NCI-H774 (cell line): Measurements from ENCODE around the gene TMEM200B.
"Not testable (repeated sequence)": the region's sequence is repeated elsewhere in the genome, so short reads cannot be mapped to it uniquely, and the experiment has no call there.

ENCODE experiments used
- DNase-seq: peaks from one replicate; lab custom pipeline; 2025; lab: John Stamatoyannopoulos, UW

Gene TMEM200B

GRCh38 chr1:29108041-29108440 is 15.7 kb downstream of the TMEM200B start:
- not testable (repeated sequence) for DNase-seq

GRCh38 chr1:29105822-29106221 is 17.9 kb downstream of the TMEM200B start:
- DNase-seq: no peak

DNA sequence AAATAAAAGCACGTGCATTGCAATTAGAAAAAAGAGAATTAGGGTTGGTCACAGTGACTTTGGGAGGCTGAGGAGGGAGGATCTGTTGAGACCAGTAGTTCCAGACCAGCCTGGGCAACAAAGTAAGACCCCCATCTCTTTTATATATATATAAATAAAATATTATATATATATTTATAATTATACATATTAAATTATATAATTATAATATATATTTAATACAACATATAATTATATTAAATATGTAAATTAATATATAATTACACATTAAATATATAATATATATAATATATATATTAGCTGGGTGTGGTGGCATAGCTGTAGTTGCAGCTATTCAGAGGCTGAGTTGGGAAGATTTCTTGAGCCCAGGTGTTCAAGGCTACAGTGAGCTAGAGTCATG is 23.2 kb downstream of the TMEM200B start:
- no peak for DNase-seq

DNA sequence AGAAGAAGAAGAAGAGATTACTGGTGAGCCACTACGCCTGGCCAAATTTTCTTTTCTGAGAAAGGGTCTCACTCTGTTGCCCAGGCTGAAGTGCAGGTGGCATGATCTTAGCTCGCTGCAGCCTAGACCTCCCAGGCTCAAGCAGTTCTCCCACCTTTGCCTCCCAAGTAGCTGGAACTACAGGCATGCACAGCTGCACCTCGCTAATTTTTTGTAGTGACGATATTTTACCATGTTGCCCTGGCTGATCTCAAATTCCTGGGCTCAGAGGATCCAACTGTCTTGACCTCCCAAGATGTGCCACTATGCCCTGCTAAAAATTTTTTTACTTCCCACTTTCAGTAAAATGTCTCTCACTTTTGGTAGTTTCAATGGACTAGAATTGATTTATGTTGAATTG is 24.4 kb downstream of the TMEM200B start:
- DNase-seq: no peak

DNA sequence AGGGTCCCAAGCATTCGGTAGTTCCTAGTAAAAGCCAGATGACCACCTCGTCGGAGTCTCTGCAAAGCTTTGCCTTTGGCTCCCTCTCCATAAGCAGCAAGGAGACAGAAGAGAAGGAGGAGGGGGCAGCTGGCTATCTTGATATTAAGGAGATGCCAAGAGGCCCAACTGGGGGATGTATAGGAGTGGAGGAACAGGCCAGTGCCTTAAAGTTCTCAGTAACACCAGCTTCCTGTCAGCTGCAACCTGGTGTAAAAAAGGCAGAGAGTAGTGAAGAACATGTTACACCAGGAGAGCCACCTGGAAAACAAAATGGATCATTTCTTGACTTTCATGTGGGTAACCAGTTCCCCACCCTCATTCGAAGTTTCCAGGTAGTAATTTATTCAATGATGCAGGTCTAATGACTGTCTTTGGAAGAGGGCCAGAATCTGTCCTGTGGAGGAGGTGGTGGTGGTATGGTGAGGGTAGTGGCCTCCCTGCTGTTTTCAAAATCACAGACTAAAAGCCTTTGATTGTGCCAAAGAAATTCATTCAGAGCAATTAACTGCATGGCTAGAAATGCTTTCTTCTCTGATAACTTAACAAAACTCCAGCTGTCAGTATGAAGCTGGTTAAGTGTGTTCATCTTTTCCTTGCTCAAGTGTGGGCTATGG is 27.3 kb downstream of the TMEM200B start:
- no peak for DNase-seq

GRCh38 chr1:29094954-29095353 is 28.7 kb downstream of the TMEM200B start:
- DNase-seq: no peak

- DNase-seq: no peak
These were observed 29.3 kb downstream of the TMEM200B start for GRCh38 chr1:29094433-29094832.

GRCh38 chr1:29092704-29093103 is 31.0 kb downstream of the TMEM200B start:
- not testable (repeated sequence) for DNase-seq

DNA sequence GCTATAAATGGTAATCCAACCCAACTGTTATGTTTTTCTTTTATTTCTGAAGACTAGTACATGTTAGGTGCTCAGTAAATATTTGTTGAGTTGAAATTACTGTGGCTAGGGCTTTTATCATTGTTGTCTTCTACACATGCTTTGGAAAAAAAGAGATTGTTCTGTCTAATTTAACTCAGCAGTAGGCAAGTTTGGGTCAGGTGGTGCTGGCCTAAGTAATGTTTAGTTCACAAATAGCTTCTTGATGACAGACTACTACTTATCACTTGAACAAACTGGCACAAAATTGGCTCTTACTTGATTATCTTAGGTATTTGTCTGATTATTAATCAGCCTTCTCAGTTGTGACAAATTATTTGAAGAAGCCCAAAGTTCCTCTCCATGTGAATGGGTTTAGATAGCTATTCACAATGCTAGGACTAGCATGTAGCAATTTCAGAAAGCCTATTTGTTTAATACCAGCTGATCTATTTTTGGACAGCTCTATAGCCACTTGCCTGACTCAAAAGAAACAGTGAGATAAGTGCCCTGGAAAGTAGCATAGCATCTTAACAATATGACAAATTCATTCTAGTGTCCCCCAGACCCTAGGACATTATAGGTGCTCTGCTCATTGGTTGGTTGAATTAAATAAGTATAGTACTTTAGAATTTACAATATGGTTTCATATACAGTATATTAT is 32.6 kb downstream of the TMEM200B start:
- no peak for DNase-seq

GRCh38 chr1:29084196-29084521 is 39.5 kb downstream of the TMEM200B start:
- DNase-seq: no peak

GRCh38 chr1:29083317-29084195 is 40.1 kb downstream of the TMEM200B start:
- no peak for DNase-seq

GRCh38 chr1:29082519-29082918 is 41.2 kb downstream of the TMEM200B start:
- no peak for DNase-seq

DNA sequence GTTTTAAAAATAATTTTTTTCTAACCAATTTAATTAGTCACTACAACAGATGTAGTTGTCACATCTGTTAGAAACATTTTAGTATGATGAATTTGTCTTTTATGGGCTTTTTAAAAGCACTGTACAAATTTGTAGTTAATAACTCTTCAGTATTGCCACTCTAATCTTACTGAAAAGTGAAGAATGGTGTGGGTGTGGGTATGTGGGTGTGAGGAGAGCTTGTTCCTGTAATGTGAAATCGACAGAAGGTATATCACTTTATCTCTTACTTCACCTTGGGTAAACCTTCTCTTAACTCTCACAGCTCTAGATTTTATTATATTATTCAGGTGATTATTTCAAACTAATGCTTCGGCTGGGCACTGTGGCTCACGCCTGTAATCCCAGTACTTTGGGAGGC is 42.5 kb downstream of the TMEM200B start:
- DNase-seq: no peak

GRCh38 chr1:29079916-29080629 is 43.6 kb downstream of the TMEM200B start:
- not testable (repeated sequence) for DNase-seq

GRCh38 chr1:29077155-29077554 is 46.5 kb downstream of the TMEM200B start:
- DNase-seq: no peak
